GM21528 (cell line): ENCODE results near the gene PPP1R12A.

Source experiments
- ATAC-seq: cut with Tn5 transposase; IDR thresholded peaks from one replicate; pipeline ENCODE4 v1.9.1; 2021; ENCODE audit warnings: mild to moderate bottlenecking, moderate library complexity; ENCODE audit not compliant: unreplicated experiment, low FRiP score

Gene PPP1R12A

DNA sequence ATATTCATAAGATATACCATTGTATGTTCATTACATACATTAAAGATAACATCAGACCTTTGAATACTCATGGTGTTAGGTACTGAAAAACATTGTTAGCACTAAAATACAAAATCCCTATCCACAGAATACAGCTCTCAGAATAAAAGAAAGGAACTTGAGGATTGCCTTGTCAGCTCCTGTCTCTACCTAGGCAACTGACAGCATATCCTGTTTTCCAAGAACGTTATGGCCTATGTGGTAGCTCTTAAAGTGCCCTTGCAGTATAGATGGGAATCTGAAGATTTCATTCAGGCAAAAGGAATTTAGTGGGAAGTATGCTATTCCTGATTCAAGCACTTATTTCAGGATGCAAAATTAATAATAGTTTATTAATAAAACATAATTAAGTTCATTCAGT lies 1.8 kb upstream of the PPP1R12A start:
- no peak for ATAC-seq

DNA sequence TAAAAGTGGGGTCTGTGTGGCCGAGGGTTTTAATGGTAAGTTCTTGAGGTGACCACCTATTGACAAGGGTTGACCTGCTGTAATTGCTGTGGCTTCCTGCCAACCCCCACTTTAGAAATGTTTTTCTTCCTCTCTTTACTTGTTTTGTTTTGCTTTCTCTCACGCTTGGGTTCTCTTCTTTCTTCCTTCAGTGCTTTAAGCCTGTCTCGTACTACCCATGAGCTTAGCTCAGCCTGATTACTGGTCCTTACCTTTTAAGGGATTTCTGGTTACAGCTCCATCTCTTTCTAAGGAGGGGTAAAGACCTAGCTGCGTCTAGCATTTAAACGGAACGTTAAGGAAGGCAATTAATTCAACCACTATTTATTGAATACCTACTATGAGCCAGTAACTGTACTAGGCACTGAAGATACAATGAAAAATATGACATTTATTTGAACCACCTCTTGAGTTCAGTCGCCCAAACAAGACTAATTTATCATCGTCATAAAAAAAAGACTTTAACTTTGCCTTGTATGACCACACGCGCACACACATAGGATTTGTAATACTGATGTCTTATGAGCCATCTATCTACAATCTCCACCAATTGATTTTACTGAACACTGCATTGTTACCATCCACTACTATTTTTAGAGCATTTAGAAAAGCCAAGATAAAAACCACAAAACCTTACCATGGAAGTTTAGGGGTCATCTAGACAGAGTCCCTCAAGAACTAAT lies 888 bp upstream of the PPP1R12A start:
- ATAC-seq, result peak; percentile 32

DNA sequence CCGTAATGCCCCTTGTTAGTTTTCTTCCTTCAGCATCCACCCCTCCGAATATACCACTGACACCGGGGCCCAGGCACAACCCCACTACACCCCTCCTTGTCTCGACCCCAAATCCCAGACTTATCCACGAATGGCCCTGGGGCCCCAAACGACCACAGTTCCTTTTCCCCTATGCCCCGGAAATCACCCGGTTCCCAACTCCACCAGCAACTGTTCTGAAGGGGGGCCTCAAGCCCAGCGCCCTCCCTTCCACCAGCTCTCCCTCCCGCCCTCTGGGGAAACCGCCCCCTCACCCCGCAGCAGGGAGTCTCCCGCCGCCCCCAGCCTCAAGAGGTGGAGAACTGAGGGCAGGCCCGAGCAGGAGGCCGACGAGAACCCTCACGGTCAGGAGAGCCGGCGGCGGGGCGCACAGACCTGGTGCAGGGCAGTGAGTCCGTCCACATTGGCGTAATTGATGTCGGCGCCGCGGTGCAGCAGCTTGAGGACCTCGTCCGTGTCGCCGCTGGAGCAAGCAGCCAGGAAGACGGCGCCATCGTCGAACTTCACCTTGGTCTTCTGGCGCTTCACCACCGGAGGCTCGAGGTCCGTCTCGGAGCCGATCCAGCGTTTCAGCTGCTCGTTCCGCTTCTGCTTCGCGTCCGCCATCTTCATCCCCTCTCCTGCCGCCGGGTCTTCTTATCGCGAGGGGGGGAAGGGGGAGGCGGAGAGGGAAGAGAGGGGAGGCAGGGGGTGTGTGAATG lies 446 bp downstream of the PPP1R12A start:
- peak; percentile 21 for ATAC-seq

DNA sequence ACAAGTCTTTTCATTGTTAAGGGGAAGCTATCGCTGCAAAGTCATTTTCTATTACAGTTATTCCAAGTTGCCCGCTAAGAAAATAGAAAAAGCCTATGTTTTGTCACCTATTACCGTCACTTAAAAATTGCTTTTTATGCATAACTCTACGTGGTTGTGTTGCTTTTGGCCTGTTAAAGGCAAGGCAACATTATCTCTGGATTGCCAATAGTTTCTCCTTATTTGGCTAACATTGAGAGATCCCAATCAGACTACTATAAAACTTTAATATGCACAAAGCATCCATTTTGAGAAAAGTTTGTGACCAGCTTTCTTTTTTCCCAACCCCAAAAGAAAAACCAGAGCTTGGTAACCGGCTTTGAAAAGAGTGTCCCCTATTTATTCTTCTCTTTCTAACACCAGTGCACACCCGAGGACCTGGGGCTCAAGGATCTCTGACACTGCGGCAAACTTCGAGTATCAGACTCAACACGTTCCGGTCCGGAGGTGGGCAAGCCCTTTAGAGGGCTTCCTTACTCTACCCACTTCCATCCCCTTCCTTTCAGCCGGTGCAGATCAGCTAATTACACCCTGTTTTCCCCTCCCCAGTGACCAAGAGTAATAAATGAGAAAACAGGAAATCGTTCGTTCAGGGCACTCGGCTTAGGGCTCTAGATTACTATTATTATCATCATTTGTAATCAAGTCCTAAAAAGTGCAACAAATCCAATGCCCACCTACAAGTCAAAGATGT lies 1.2 kb downstream of the PPP1R12A start:
- peak; percentile 10 for ATAC-seq

DNA sequence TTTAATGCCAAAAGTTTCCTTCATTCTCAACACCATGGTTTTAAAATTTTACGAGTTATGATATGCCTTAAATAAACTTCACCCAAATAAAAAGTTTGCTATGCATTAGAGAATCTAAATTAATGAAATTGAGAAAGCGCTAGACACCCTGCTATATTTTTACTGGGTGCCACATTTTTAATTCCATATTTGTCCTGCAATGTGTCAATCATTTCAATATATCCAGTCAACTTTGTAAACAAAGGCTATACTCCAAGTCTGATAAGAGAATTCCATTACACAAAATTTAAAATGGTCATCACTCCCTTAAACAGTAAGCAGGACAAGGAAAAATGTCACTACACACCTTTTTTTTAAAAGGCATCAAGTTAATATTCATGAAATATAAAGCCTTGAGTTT lies 1.9 kb downstream of the PPP1R12A start:
- no peak for ATAC-seq

DNA sequence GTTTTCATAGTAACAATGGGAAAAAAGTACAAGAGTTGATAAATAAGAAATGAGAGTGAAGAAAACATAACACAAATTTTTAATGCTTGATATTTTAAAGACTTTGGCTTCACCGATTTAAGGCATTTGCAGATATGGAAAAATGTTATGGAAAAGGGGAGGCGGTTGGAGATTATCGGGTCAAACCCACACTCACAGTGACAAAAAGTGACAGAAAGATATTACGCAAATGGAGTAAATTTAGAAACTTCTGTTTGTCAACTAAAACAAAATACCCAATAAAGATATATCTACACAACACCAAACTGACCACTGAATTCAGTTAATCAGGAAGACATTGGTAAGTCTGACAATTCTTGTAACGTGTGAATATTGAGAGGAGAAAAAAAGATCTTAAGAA lies 2.5 kb downstream of the PPP1R12A start:
- ATAC-seq, result no peak

DNA sequence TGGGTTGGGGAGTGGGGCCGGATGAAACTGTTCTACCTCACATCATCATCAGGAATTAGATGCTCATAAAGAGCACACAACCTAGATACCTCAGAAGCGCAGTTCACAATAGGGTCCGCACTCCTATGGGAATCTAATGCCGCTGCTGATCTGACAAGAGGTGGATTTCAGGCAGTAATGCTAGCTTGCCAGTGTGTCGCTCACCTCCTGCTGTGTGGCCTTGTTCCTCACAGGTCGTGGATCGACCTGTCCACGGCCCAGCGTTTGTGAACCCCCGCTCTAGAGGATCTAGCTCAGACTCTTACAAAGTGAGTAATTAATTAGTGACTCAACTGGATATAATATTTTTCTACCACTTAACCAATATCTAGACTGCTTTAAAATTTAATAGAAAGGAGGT lies 5.8 kb downstream of the PPP1R12A start:
- ATAC-seq, result no peak

DNA sequence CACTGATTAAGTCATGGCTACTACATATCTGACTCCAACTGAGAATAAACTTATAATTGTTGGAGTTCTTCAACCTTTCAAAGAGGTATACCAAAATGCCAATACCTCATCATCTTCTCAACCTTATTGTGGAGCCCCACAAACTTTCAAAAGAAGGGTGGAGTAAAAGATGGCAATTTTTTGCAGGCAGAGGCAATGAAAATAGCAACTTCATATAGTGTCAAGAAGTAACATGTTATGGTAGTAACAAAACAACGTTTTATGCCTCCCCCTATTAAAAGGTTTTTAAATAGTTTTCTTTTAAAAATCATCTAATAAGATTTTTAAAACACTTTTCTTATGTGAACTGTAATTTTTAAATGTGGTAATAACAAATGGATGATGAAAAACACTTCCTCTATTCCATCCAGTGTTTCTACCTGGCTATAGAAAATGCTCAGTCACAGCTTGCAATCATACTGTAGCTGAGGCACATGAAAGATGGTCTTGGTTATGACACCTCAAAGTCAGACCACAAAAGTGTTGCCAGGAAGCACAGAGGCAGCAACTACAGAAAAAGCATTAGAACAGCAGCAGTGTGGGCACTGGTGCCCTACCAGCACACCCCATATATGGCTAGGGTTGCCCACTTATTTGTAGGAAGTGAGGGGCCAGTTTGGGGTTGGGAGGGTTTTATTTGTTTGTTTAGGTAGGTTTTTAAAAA lies 7.0 kb downstream of the PPP1R12A start:
- peak; percentile 98 for ATAC-seq

DNA sequence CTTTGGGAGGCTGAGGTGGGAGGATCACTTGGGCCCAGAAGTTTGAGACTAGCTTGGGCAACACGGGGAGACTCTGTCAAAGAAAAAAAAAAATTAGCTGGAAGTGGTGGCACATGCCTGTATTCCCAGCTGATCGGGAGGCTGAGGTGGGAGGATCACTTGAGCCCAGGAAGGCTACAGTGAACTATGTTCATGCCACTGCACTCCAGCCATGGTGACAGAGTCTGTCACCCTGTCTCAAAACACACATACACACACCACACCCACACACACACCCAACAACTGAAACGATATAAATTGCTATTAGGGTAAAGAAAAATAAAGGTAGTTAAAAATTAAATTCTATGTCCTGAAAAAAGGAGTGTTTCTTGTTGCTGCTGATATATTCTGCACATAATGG lies 7.9 kb downstream of the PPP1R12A start:
- ATAC-seq, result no peak

DNA sequence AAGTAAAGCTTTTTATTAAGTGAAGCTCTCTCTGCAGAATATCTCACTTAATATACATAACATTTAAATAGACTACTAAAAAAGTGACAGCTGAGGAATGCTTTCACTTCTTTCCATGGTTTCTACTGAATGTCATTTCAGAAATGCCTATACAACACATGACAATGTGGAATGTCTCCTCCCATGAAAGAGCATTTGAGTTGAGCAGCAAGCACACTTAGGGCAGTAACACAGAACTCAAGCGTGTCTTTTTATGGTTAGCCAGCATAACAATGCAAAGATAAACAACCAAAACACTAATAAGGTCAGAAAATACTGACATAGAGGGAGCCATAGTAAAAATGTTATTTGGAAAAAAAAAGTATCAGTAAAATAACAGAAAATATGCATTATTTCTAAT lies 9.4 kb downstream of the PPP1R12A start:
- ATAC-seq, result no peak

DNA sequence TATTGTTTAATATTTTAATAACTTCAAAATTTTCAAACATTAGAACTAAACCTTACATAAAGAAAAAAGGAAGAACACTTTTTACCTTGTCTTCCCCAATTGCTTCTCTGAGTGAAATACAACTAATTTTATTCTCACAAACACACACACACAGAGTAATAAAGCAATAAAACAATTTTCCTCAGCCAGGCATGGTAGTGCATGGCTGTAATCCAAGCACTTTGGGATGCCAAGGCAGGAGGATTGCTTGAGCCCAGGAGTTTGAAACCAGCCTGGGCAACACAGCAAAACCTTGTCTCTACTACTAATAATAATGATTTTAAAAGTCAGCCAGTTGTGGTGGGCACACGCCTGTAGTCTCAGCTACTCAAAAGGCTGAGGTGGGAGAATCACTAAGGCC lies 13.1 kb downstream of the PPP1R12A start:
- no peak for ATAC-seq

DNA sequence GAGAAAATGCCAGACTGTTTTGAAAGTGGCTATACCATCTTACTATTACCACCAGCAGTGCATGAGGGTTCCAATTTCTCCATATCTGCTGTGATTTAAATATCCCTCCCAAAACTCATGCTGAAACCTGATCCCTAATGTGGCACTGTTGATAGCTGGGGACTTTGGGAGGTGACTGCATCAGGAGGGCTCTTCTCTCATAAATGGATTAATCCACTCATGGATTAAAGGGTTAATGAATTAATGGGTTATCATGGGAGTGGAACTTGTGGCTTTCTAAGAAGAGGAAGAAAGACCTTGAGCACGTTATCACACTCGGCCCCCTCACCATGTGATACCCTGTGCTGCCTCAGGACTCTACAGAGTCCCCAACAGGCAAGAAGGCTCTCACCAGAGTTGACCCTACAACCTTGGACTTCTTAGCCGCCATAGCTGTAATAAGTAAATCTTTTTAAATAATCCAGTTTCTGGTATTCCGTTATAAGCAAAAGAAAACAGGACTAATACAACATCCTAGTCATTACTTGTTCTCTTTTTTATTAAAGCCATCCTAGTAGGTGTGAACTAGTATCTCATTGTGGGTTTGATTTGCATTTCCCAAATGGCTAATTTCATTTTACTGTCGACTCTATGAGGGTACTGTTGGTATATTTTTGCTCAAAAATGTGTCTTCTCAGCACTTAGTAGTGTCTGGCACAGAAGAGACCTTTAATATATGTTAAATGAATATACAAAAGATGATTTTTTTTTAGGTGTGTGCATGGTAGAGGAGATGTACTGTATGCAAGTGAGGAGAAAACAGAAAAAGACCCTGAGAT lies 14.3 kb downstream of the PPP1R12A start:
- ATAC-seq, result no peak

DNA sequence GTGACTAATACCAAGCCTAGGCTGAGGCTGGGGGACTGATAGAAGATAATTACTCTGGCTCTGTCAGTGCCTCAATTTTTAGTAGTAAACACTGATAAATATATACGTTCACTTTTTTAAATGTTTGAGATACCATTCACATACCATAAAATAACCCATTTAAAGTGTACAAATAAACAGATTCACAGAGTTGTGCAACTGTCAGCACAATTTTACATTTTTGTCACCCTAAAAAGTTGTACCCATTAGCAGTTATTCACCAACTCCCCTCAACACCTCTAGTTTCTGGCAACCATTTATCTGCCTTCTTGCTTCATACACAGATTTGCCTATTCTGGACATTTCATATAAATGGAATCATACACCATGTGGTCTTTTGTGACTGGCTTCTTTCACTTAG lies 15.1 kb downstream of the PPP1R12A start:
- ATAC-seq, result no peak

DNA sequence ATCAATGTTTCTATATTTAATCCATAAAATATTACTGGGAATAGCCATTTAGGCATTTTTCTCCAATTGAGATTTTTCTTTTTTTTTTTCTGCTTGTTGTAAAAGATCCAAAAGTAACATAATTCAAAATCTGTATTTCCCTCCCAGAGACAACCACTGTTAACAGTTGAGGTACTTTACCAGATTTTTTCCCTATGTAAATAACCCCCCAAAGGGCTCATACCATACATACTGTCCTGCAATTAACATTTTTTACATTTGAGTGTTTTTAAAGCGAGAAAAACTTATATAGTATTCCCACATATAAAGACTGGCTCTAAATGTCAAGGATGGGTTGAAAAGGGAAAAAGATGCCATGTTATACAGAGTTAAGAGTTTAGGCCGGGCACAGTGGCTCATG lies 18.1 kb downstream of the PPP1R12A start:
- no peak for ATAC-seq

DNA sequence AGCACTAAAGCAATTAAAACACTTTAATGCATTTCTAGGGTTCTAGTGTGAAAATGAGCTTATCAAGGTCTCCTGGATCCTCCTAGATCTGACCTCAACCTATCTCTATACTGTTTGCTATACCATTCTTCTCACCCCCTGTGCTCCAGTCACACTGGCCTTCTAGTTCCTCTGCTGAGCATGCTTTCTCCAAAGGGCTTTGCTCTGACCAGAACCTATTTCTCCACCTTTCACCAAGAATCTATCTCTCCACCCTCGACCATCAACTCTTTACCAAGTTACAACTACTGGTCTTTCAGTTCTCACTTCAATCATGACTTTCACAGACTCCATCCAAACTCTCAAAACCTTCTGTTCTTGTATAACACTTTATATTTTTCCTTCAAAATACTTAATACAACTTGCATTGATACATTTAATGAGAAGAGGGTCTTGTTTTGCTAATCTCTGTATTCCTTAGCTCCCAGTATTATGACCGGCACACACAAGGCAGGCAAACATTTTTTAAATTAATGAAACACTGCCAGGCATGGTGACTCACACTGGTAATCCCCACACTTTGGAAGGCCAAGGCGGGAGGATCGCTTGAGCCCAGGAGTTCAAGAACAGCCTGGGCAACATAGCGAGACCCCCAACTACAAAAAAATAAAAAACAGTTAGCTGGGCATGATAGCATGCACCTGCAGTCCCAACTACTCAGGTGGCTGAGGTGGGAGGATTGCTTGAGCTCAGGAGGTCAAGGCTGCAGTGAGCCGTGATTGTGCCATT lies 22.8 kb downstream of the PPP1R12A start:
- ATAC-seq, result no peak

DNA sequence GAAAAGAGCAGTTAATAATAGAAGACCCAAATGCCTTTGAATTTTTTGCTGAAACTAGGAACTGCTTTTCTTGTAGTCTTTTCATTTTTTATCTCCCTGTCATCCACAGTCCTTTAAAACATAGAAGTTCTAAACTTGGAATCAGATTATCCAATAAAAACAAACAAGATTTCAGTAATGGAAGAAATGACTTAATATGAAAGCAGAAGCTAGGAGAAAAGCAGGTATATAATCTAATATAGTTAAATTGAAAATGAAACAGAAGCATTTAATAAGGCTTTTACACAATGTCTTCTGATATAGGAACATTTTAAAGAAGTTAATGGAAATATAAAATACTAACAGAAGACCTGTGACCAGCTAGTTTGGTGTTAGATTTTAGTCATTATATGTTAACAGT lies 26.5 kb downstream of the PPP1R12A start:
- ATAC-seq, result no peak

DNA sequence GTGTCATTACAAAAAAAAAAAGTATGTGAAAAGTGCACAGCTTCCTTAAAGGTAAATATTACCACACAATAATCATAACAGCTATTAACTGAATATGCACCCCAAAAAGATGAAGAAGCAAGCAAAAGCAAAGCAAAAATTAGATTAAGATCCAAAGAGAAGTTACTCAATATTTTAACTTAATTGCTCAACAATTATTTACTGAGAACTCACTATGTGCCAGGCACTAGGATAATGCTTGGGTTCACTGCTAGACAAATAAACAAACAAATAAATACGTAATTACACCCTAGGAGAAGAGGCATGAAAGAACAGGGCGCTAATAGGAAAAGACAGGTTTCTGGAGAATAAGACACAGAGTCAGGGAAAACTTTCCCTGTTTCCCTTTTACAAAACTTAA lies 33.4 kb downstream of the PPP1R12A start:
- ATAC-seq, result no peak

DNA sequence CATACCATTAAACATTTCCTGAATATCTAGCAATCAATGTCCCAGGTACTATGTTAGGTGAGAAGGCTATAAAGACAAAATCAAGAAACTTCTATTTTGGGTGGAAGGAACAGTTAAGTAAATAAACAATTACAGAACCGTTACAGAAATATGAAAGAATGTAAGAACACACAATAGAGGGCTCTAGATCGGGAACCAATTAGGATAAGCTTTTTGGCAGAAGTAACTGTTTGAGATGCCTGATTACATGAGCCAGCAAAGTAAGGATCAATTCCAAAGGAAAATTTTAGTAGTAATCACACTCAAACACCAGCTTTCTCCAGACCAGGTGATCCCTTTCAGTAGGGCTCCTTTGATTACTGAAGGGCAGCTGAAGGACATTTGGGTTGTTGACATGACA lies 33.9 kb downstream of the PPP1R12A start:
- ATAC-seq, result no peak

DNA sequence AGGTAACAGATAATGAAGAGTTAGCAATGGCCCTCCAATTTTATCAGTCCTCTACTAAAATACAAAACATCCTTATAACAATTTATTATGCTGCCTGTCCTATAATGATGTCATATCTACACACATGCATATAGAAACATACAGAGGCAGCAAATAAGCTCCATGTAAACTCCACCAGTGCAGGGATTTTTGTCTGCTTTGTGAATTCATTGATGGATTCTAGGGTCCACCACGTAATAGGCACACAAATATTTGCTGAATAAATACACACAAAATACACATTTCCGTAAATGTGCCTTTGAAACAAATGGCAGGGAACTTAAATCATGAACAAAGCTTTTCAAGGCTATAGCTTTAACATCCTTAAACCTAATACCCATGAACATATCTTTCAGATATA lies 34.7 kb downstream of the PPP1R12A start:
- ATAC-seq, result no peak
